Measurements from ENCODE around the gene CCDC12.

- no peak for TF ChIP-seq CTCF (IDR thresholded peaks at IDR 0.05)
- TF ChIP-seq POLR2A (IDR thresholded peaks at IDR 0.05), result no peak
These were observed 92.7 kb downstream of the CCDC12 start for GRCh38 chr3:46883830-46884185.

Measured in adrenal gland (tissue), 5 donors.